Embryonic facial prominence (tissue), 1 donor: ENCODE results near the gene MARS1.

Experiments
- DNase-seq: peaks from one replicate; pipeline ENCODE4 v3.0.0-alpha.2; 2016; ENCODE audit errors: extremely low spot score

Gene MARS1

DNA sequence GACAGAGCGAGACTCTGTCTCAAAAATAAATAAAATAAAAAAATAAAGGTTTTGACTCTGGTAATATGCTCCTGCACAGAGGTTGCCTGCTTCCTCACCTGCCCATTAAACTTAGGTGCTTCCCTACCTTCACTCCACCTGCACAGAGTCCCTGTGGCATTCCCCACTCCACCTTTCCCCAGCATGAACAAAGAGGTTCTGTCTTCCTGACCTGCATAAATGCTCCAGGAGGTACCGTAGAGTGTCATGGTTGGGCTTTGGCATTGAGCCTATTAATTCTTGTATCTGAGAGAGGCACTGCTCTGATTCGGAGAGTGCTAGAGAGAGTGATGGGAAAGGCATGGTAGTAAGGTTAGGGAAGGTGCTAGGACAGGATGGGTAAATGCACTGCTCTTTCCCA lies 14.5 kb upstream of the MARS1 start:
- DNase-seq = no peak

DNA sequence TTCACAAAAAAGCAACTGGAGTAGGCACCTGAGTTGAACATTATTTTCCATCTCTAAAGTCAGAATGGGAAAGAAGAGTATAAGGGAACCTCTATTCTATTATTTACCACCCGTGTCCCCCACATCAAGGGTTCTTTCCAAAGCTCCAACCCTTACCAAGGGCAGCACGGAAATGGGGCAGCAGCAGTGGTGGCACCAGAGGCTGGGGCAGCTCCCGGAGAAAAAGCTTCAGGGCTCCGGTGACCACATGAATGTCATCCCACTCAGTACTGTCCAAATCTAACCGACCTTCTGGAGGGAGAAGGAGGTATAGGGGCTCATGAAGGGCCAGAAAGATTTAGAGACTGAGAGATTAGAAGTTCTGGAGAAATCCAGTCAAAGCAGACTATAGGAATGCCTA lies 14.0 kb upstream of the MARS1 start:
- no peak for DNase-seq

DNA sequence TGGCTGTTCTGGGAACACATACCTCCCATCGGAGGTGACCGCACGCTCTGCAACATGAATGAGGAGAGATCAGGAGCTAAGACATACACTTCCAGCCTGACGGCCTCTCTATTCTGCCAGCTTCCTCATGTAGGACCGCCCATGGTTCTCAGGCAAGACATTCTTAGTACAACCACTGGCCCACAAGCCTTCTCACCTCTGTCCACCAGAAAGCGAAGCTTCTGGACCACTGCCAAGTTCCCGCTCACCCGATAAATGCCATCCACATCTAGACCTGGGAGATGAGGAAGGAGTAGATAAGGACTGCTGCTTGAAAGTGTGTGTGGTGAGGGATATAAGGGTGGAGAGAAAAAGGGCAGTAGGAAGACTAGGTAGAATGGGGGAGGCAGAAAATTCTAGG lies 13.4 kb upstream of the MARS1 start:
- no peak for DNase-seq

DNA sequence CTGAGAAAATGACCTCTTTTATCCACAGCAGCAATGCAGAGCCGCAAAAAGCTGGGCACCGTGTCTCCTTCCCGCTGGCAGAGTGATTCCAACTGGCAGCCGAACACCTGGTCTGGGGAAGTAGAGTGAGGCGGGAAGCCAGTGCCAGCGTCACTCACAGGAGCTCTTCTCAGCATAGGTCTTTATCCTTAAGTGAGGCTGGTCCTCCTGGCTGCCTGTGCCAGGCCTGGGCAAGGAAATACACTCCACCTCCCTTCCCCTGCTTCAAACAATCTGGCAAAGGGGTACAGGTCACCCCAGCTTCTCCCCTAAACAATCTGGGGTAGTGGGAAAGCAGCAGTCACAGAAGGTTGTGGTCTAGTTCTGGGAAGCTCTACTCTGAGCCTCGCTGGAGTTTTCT lies 13.0 kb upstream of the MARS1 start:
- no peak for DNase-seq

DNA sequence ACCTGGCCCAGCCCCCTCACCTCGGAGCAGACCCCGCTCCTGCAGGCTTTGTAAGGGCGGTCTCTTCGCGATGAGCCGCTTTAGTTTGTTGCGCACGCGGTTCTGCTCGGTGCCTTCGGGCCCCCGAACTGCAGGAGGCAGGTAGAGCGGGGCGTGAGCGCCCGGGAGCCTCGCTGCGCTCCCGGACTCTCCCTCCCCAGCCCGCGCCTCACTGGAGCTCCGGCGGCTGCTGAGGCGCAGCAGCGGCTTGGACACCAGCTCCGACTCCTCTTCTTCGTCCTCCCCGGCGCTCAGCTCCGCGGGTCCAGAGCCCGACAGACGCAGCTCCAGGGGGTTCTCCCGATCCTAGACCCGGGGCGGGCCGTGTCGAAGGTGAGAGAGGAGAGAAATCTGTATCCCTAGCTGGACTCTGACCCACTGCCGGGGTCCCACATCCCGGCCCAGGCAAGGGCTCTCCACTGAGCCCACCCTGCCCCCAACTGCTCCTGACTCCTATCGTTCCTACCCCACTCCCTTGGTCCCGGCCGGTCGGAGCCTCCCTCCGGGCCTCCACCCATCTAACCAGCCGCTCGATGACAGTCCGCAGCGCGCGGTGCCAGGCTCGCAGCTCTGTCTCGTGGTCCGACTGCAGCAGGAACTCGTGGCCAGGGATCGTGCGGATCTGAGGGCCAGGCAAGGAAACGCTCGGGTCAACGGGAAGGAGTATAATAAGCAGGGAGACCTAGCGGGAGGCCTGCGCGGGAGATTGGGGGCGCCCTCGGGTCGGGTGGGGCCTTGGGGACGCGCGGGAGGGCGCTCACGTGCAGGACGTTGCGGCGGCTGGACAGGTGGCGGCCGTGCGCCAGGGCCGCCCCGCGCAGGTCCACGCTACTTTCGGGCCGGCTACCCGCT lies 12.4 kb upstream of the MARS1 start:
- DNase-seq = no peak

DNA sequence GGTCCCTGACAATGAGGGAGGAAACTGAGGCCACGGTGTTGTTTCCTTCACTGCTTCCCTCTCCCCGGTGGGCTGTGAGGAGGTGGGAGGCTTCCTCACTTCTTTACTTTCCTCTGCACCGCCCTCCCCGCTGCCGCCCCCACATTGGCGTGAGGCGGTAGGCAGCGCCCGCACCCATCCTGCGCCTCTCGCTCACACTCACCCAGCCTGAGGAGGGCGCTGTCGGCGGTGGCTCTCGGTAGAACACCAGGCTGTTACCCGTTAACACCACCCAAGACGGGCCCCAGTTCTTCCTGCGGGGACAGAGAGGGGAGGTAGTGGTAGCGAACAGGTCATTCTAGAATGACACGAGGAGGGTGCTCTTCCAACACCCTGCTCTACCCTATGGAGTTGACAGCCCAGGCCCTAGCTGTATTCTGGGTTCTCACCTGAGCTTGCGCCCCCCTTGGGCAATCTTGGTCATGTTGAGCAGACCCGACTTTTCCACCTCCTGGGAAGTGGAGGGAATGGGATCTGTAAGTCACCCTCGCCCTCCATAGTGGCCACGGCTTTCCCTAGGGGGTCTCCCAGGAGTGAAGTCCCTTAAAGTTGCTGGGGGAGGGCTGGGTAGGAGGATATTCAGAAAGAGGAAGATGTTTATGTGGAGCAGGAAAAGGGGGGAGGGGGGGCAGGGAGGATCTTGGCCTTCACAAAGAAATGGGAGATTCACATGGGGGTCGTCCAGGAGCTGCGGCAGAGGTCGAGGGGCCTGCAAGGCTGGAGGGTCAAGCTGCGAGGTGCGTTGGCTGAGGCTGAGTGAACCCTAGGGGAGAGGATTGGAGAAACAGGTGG lies 11.5 kb upstream of the MARS1 start:
- DNase-seq = no peak

DNA sequence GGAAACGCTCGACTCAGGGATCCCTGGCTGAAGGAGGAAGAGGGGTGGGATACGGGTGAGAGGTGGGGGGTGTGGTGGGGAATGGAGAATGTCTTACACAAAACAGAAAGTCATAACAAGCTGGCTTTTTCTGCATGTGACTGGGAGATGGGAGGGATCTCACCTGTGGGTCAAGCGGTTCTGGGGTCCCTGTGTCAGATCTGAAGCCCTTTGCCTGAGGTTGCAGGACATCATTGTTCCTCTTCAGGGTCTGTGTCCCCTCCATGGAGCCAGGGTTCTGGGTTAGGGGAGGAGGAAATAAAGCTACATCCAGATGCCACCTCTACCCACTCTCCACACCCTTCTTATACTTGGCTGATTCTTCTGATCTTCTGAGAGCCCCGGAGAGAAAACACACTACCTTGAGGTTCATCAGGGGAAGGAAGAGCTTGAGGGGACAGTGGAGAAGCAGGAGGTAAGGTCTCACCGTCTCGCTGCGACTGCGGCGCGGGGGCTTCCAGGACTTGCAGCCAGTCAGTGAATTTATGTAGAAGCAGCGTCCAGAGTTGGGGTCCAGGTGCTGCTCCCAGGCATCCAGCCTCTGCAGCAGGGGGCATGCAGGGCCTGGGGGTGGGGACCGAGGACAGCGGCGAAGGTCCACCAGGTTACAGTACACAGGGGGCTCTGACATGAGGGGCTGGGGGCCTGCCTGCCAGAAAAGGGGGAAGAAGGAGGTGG lies 10.7 kb upstream of the MARS1 start:
- no peak for DNase-seq

DNA sequence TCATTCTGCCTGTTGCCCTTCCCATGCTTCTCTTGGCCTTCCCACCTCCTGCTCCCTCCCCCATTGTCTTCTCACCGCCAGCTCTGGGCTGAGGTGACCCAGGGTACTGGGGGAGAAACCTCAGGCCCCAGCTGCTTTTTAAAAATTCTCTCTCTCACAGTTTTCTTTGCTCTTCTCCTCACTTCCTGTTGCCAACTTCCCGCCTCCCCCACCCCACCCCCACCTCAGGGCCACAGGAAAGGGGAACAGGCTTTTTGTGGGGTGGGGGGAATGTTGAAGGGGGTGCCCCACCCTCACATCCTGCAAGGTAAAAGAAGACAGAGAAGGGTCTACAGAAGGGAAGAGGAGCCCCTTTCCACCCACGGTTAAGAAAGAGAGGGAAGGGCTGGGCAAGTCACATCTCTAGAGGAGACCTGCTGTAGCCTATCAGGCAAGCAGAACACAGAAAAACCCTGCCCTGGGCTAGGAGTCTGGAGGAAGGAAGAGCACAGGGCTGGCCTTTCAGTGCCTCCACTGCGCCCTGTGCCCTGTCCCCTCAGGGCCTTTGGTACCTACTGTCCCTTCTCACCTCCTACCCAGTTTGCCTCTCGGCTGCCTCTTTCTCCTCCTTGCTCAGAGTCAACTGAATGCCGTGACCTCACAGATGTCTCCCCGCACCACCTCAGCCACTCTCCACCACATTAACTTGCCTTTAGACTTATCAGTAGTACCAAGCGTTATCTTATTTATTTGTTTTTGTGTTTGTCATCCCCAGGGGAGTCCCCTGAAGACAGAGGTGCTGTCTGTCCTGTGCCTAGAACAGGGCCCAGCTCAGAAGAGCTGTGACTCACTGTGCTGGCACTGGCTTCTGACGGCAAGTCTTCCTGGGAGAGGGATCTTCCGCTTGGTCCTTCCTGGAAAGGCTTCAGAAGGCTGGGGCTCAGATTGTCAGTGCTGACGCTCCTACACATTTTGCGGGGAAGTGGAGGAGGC lies 9.9 kb upstream of the MARS1 start:
- DNase-seq = no peak

DNA sequence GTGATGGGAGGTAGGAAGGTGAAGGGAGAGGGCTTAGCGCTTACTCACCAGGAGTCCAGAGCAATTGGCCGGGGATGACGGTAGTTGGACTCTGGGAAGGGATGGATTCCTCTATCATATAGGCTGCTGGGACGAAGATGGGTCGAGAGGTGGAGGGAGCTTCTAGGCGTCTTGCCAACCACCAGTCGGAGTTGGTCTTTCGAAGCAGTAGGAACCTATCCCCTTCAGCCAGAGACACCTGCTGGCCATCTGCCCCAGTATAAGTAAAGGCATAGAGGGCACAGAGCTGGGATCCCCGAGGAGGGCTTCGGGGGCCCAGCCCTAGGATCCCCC lies 8.9 kb upstream of the MARS1 start:
- no peak for DNase-seq

DNA sequence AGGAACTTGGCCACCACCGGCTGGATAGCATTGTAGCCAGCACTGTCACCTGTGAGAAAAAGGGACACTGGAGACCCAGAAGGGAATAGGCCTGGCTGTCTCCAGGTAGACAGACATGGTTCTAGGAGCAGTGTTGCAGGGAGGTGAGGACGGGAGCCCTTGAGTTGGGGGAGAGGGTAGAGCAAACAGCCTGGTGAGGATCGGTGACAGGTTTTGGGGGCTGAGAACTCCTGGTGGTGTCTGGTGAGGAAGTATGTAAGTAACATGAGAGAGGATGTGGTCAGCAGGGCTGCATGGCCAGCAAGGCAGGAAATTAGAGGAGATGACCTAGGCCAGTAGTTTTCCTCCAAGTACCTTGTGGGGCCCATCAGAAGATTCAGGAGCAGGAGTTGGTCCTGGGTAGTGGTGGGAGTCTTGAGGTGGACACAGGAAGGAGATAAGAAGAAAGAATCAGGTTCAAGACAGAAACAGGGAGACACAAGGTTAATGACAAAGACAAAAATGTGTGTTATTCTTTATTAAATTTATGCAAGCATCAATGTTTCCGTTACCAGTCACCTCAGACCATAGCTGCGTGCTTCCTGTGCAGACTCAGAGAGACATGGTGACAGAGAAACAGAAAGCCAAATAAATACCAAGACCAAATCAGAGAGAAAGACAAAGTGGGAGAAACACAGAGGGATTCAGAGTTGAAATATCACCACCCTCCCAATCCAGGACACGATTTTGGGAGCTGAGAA lies 8.3 kb upstream of the MARS1 start, which contains the start of gene ARHGAP9:
Gene ARHGAP9, minus strand, starts transcription at position 491 of the 740 bp plus-strand sequence. Its CDS starts 460 bp downstream, at position 31.
- no peak for DNase-seq

DNA sequence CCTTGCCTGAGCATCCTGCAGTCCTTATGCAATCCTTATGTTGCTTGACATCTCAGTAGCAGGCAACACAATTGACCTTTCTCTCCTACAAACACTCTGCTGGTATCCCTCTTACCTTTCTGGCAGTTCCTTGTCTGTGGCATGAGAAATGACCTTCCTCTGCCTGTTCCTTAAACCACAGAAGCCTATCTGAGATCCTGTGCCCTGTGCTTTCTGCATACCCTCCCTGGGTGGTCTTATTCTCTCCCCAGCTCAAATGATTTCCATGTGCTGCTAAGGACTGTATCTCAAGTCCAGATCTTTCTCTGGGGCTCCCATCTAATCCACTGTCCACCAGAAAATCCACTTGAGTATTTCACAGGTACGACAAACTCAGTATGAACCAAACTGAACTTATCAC lies 6.2 kb upstream of the MARS1 start:
- DNase-seq = no peak

DNA sequence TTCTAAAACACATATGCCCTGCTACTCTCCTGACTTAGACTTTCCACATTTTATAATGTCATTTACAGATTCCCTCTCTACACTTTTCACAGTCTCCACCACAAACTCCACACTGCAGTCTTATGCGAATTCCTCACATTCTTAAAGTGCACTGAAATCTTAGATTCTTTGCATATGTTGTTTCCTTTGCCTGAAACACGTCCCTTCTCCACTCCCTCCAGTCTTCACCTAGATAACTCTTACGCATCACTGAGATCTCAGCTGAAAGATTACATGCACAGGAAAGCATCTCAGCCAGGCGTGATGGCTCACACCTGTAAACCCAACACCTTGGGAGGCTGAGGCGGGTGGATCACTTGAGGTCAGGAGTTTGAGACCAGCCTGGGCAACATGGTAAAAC lies 4.4 kb upstream of the MARS1 start:
- no peak for DNase-seq

DNA sequence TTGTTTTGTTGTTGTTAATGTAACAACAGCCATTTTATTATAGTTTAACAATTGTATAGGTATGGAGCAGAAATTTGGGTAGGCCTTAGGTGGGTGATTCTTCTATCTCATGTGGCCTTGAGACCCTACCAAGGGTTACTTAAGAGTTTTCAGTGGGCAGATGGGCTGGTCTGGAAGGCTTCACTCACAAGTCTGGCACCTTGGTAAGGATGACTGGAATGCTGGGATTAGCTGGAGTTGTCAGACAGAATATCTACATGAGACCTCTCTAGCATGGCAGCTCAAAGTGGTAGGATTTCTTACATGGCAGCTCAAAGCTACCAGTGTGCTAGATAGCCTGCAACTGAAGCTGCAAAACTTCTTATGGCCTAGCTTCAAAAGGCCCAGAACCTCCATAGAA lies 2.2 kb upstream of the MARS1 start:
- DNase-seq = no peak

DNA sequence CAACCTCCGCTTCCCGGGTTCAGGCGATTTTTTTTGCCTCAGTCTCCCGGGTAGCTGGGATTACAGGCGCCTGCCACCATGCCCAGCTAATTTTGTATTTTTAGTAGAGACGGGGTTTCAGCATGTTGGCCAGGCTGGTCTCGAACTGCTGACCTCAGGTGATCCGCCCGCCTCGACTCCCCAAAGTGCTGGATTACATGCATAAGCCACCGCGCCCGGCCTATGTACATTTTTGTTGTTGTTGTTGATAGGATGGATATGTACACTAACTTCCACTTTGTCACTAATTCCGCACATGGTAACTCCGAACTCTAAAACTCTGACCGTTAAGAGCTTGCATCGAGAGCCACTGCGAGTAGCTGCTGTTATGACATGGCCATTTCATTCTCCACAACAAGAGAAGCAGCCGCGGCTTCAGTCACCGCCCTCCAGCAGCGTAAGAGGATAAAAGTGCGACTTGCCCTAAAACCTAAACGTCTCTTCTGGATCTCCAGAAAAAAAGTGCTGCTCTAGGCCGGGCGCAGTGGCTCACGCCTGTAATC lies 742 bp upstream of the MARS1 start:
- no peak for DNase-seq

DNA sequence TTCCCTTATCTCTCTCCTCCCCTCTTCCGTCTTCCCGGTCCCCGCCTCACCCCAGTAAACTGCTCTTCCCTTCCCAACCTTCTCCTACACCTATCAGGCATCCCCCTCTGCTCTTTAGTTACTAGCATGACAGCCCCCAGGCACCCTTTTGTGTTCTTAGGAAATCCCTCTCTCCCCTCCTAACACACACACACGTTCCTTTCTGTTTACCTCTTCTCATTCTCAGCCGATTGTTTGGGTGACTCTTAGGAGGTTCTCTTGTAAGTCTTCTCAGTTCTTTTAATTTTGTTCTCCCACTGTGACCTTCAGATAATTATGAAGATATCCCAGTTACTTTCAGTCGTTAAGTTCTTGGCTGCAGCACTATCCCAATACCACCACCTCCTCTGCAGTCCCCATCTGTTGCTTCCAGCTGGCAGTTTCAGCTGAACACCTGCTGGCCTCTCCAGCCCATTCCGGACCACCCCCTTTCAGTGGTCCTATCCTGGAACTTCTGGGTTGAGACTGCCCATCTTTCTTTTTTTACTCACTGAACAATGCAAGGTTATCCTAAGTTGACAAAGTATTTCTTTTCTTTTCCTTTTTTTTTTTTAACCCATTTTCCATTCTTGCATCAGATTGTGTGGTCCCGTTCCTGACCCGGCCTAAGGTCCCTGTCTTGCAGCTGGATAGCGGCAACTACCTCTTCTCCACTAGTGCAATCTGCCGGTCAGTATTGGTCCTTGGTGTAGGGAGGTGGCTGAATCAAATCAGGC lies 711 bp downstream of the MARS1 start:
- no peak for DNase-seq

DNA sequence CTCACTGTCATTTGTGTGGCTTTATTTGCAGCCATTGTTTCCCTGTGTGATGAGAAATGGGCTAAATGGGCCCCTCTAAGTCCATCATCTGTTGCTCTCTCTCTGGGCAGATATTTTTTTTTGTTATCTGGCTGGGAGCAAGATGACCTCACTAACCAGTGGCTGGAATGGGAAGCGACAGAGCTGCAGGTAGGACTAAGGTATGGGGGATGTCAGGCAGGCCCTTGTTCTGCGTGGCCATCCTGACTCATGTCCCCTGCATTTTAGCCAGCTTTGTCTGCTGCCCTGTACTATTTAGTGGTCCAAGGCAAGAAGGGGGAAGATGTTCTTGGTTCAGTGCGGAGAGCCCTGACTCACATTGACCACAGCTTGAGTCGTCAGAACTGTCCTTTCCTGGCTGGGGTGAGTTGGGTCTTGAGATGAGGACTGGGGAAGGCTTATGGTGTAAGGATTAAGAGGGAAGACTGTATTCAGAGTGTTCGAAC lies 1.3 kb downstream of the MARS1 start:
- DNase-seq = no peak

DNA sequence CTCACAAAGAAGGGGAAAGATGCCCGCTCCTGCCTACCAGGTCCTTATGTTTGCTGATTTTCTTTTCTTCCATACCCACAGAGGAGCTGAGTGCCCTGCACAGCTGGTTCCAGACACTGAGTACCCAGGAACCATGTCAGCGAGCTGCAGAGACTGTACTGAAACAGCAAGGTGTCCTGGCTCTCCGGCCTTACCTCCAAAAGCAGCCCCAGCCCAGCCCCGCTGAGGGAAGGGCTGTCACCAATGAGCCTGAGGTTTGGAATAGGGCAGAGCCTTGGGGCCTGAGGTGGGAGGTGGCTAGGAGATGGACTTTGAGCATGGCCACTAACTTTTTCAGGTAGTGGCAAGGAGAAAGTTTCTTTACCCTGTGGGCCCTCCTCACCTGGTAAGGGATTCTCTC lies 2.3 kb downstream of the MARS1 start:
- no peak for DNase-seq

DNA sequence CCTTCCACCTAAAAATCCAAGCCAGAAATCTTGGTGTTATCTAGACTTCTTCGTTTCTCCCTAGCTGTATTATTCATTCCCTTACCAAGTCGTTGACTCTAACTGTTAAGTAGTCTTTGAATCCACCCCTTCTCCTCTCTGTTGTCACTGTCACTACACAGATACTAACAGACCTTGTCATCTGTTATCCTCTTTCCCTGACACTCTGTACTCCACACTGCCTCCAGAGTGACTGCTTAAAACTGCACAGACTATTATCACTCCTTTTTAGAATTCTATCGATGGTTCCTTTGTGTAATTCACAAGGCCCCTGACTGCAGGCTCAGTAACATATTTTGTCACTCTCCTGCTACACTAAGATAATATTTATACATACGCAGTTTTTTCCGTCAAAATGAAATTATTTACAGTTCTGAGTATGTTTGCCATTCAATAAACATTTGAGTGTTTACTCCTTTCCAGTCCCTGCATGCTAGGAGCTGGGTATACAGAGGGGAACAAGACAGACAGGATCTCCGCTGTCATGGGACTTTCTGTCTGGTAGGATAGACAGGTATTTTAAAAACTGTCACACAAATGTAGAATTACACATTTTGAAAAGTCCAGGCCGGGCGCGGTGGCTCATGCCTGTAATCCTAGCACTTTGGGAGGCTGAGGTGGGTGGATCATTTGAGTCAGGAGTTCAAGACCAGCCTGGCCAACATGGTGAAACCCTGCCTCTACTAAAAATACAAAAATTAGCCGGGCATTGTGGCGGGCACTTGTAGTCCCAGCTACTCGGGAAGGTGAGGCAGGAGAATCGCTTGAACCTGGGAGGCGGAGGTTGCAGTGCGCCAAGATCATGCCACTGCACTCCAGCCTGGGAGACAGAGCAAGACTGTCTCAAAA lies 3.8 kb downstream of the MARS1 start:
- DNase-seq = no peak
